Naive thymus-derived CD4-positive, alpha-beta T cell (primary cell): ENCODE data around the gene ZNF709. TPM values are rescaled to one million over a fixed set of nuclear protein-coding genes. Genes with fewer than 3 reads are reported as not detected.
"Not testable (repeated sequence)": the region's sequence is repeated elsewhere in the genome, so short reads cannot be mapped to it uniquely, and the experiment has no call there.

ENCODE experiments used
- ATAC-seq: fragments of 150-1000 bp; cut with Tn5 transposase; 2 replicates; pipeline ENCODE4 v1.10.0; 2021; ENCODE audit warnings: mild to moderate bottlenecking, moderate library complexity
- CTCF ChIA-PET: fragments of 350-600 bp; sonication (Branson Sonifier 250); formaldehyde crosslinking; loops from one replicate; lab custom pipeline; 2021; ENCODE audit warnings: antibody characterized with exemption; lab: Charles Lee
- POLR2A ChIA-PET: fragments of 350-600 bp; sonication (Branson Sonifier 250); formaldehyde crosslinking; loops from one replicate; lab custom pipeline; 2021; ENCODE audit warnings: antibody characterized with exemption, inconsistent platforms; lab: Charles Lee
- DNase-seq, 9 donors: peaks; one replicate each; pipeline versions ENCODE4 v3.0.0 to v3.0.0-alpha.2; 2020 to 2022; ENCODE audit warnings: mixed read lengths in 1 of 9
- H3K27ac ChIP-seq: one replicate; pipeline ENCODE4 v1.7.0; 2013; ENCODE audit warnings: mild to moderate bottlenecking, low read depth, low read length, moderate library complexity
- H3K27me3 ChIP-seq, 2 donors: one replicate each; pipeline ENCODE4 v1.7.0; 2013; ENCODE audit warnings: low read length in 2 of 2, mild to moderate bottlenecking in 2 of 2, moderate library complexity in 2 of 2; ENCODE audit not compliant: control insufficient read depth in 2 of 2, insufficient read depth in 2 of 2
- H3K36me3 ChIP-seq, 3 experiments: 1 replicate in 2 of 3; 2 replicates in 1 of 3; pipeline ENCODE4 v1.7.0; 2013; ENCODE audit warnings: low read length in 3 of 3, mild to moderate bottlenecking in 3 of 3, moderate library complexity in 1 of 3; ENCODE audit not compliant: insufficient read depth in 3 of 3, control insufficient read depth in 2 of 3
- H3K4me1 ChIP-seq, 2 donors: one replicate each; pipeline ENCODE4 v1.7.0; 2013; ENCODE audit warnings: low read length in 2 of 2, mild to moderate bottlenecking in 2 of 2, moderate library complexity in 1 of 2; ENCODE audit not compliant: control insufficient read depth in 2 of 2, insufficient read depth in 2 of 2
- H3K4me3 ChIP-seq: 2 replicates; pipeline ENCODE4 v1.7.0; 2013; ENCODE audit warnings: mild to moderate bottlenecking, low read length
- H3K9me3 ChIP-seq, 3 experiments: 1 replicate in 2 of 3; 2 replicates in 1 of 3; pipeline ENCODE4 v1.7.0; 2013; ENCODE audit warnings: low read length in 3 of 3; ENCODE audit not compliant: control insufficient read depth in 2 of 3
- H3K27ac Mint-ChIP-seq, 9 donors: one replicate each; pipeline ENCODE4 v1.8.0; 2020 to 2022; ENCODE audit warnings: mixed read lengths in 9 of 9, mild to moderate bottlenecking in 8 of 9, moderate library complexity in 5 of 9, inconsistent platforms in 2 of 9
- H3K27me3 Mint-ChIP-seq, 5 donors: one replicate each; pipeline ENCODE4 v1.8.0; 2021 to 2022; ENCODE audit warnings: mixed read lengths in 5 of 5, mild to moderate bottlenecking in 1 of 5
- H3K36me3 Mint-ChIP-seq, 5 donors: one replicate each; pipeline ENCODE4 v1.8.0; 2020 to 2022; ENCODE audit warnings: mixed read lengths in 5 of 5, mild to moderate bottlenecking in 3 of 5, inconsistent platforms in 1 of 5
- H3K4me1 Mint-ChIP-seq, 7 donors: one replicate each; pipeline ENCODE4 v1.8.0; 2020 to 2022; ENCODE audit warnings: mixed read lengths in 7 of 7, mild to moderate bottlenecking in 3 of 7, inconsistent platforms in 1 of 7
- H3K4me3 Mint-ChIP-seq, 10 donors: one replicate each; pipeline ENCODE4 v1.8.0; 2020 to 2022; ENCODE audit warnings: mild to moderate bottlenecking in 10 of 10, mixed read lengths in 10 of 10, moderate library complexity in 6 of 10, inconsistent platforms in 2 of 10
- H3K9me3 Mint-ChIP-seq, 11 donors: one replicate each; pipeline ENCODE4 v1.8.0; 2020 to 2022; ENCODE audit warnings: mixed read lengths in 11 of 11, mild to moderate bottlenecking in 4 of 11, inconsistent platforms in 1 of 11, moderate library complexity in 1 of 11
- intact Hi-C, 2 donors: fragments of 100-400 bp; cut with micrococcal nuclease; formaldehyde crosslinking; loops; one replicate each; pipeline ENCODE4 v1.15.1; 2023
- polyA plus RNA-seq, 2 donors: library from polyadenylated mRNA; unstranded; fragments of 300-500 nt; fragmentation: Illumina TruSeq; gene quantifications; one replicate each; pipeline ENCODE4 v1.2.3, GENCODE V29; 2021
- total RNA-seq, 6 experiments: library from RNA in 5 of 6; stranded (reverse) in 5 of 6; gene quantifications; 1 replicate in 5 of 6; 2 replicates in 1 of 6; pipeline ENCODE4 v1.2.3 and lab custom pipeline; 2021 to 2026

ZNF709 gene
- total and polyA plus RNA-seq, 7 experiments from 2014 or later: 2.0 to 8.0 (median 4.2) TPM

- no peak for ATAC-seq
- no peak overlapping the region for H3K27ac ChIP-seq
- H3K4me1 ChIP-seq: no peaks in the 10 kb centered on the region
- no peak for DNase-seq
- Mint-ChIP-seq H3K27ac (peak overlapping the region in 1 of 9 donors; percentile 23), H3K4me1 (no peaks in the 10 kb centered on the region), H3K36me3 (peaks cover 6 to 28% (median 22%) of the 10 kb centered on the region in 5 donors), H3K4me3 (no peak overlapping the region), H3K27me3 (no peaks in the 10 kb centered on the region), H3K9me3 (peaks cover 0 to 41% (median 22%) of the 10 kb centered on the region in 11 donors)
- no peak overlapping the region for H3K4me3 ChIP-seq
- peaks cover 0 to 16% (median 6%) of the 10 kb centered on the region in 3 experiments for H3K9me3 ChIP-seq
- CTCF ChIA-PET: no interaction called here
- no peaks in the 10 kb centered on the region for H3K27me3 ChIP-seq
- H3K36me3 ChIP-seq: no peaks in the 10 kb centered on the region
- intact Hi-C loops: no loop called here
- POLR2A ChIA-PET: no interaction called here
Measured at GRCh38 chr19:12450844-12451243, 33.8 kb downstream of the ZNF709 start.

DNA sequence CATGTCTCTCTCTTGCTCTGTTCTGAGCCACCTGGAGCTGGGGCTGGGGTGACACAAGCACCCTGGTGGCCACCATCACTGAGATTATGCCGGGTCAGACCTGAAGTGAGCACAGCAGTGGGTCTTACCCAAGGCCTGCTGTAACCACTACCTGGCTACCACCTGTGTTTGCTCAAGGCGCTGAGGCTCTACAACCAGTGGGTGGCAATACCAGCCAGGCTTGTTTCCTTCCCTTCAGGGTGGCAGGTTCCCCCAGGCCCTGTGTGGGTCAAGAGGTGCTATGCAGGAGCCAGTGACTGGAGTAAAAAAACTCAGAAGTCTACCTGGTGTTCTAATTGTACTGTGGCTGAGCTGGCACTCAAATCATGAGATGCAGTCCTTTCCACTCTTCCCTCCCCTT lies 35.8 kb downstream of the ZNF709 start:
- Mint-ChIP-seq H3K4me3 (no peak overlapping the region), H3K27ac (no peak overlapping the region), H3K36me3 (peaks cover 6 to 33% (median 21%) of the 10 kb centered on the region in 5 donors), H3K9me3 (peaks cover 0 to 53% (median 25%) of the 10 kb centered on the region in 11 donors), H3K4me1 (no peaks in the 10 kb centered on the region), H3K27me3 (no peaks in the 10 kb centered on the region)
- no peaks in the 10 kb centered on the region for H3K27me3 ChIP-seq
- intact Hi-C loops: no loop called here
- CTCF ChIA-PET: no interaction called here
- ATAC-seq (no peak), DNase-seq (no peak)
- no peak overlapping the region for H3K27ac ChIP-seq
- H3K36me3 ChIP-seq: no peaks in the 10 kb centered on the region
- POLR2A ChIA-PET: no interaction called here
- no peaks in the 10 kb centered on the region for H3K4me1 ChIP-seq
- H3K4me3 ChIP-seq: no peak overlapping the region
- peaks cover 0 to 16% (median 6%) of the 10 kb centered on the region in 3 experiments for H3K9me3 ChIP-seq

DNA sequence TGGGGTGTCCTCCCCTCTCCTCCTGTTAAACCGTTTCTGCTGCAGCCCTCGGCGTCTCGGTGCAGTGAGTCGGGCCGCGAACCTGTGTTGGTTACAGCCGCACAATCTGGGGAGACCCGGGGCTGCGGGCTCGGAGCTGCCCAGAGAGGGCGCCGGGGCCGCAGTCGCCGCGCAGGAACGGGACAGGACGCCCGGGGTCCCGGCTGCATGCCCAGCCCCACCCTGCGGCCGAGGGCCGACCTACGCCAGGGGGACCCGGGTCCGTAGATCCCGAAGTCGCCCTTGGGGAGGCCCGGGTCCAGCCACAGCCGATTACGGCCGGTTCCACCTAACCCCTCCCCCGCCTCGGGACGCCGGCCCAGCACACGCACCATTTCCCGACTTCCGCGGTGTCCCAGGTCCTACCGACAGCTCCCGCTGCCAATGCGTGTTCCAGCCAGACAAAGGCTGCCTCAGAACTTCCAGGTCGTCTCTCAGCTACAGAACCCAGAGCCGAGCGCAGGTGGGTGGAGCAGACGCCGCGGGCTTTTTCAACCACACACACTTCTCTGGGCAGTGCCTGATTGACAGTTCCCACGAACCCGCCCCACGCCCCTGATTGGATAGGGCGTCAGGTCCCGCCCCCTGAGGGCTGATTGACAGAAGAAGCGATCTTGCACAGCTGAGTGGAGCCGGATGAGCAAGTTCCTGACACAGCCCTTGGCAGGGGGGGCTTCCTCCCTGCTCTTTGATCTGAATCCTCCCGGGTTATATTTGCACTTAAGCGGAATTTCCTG lies 43.9 kb downstream of the ZNF709 start, which contains the start of gene ZNF443:
TSS of gene ZNF443 (minus strand) at position 481 of the 776 bp plus-strand sequence. CDS start at position 374, 107 bp downstream.
- peak within 1 kb of the TSS; percentile 72 for H3K27ac ChIP-seq
- H3K4me3 ChIP-seq: peak within 1 kb of the TSS; percentile 80
- peak within 1 kb of the TSS; percentile 84 to 99 (median 96) for H3K27ac Mint-ChIP-seq
- H3K27me3 ChIP-seq: no peaks in the 10 kb centered on the region
- peaks cover 5 to 39% (median 14%) of the 10 kb centered on the region in 11 donors for H3K9me3 Mint-ChIP-seq
- H3K4me1 ChIP-seq: no peaks in the 10 kb centered on the region
- H3K4me1 Mint-ChIP-seq: peaks cover 12 to 34% (median 24%) of the 10 kb centered on the region in 7 donors
- POLR2A ChIA-PET: interaction anchor here (1.0 to 1.5 kb wide), 3 partner anchors 44 to 110 kb away, joined by 3 to 6 read pairs (median 4); partner anchors contain the start of genes ZNF563, ZNF564 and ZNF709
- H3K4me3 Mint-ChIP-seq: peak within 1 kb of the TSS; percentile 97 to 100 (median 100)
- no peaks in the 10 kb centered on the region for H3K9me3 ChIP-seq
- H3K36me3 Mint-ChIP-seq: peaks cover 5 to 20% (median 13%) of the 10 kb centered on the region in 5 donors
- ATAC-seq: peak; percentile 99
- H3K36me3 ChIP-seq: peaks cover 0 to 4% (median 0%) of the 10 kb centered on the region in 3 experiments
- peak; percentile 93 to 99 (median 98) for DNase-seq
- intact Hi-C loops: loop anchor here (1.0 to 5.0 kb wide), 10 partner anchors 40 to 278 kb away; partner anchors contain the start of genes ZNF44 (in 2 of the 2), ZNF563 (in 2 of the 2), ZNF564 (in 2 of the 2) and ZNF709 (in 2 of the 2)
- H3K27me3 Mint-ChIP-seq: no peaks in the 10 kb centered on the region
- CTCF ChIA-PET: interaction anchor here (0.6 kb wide), 1 partner anchor 57 kb away, joined by 6 read pairs; no protein-coding TSS in a partner anchor

- H3K36me3 ChIP-seq, CTCF ChIA-PET, H3K9me3 ChIP-seq, H3K27me3 Mint-ChIP-seq, H3K27me3 ChIP-seq, H3K4me1 ChIP-seq: not testable (repeated sequence)
- peak overlapping the region; percentile 72 for H3K27ac ChIP-seq
- DNase-seq: peak in 8 of 9 donors; percentile 6 to 65 (median 21)
- Mint-ChIP-seq H3K4me3 (peak overlapping the region; percentile 85 to 100 (median 98)), H3K9me3 (peaks cover 6 to 42% (median 17%) of the 10 kb centered on the region in 11 donors), H3K27ac (peak overlapping the region in 7 of 9 donors; percentile 65 to 93 (median 81)), H3K4me1 (peaks cover 12 to 34% (median 25%) of the 10 kb centered on the region in 7 donors), H3K36me3 (peaks cover 10 to 25% (median 17%) of the 10 kb centered on the region in 5 donors)
- intact Hi-C loops: loop anchor here (1.0 to 5.0 kb wide), 8 partner anchors 39 to 277 kb away; partner anchors contain the start of genes ZNF563 (in 2 of the 2), ZNF799 (in 2 of the 2), ZNF136 (in 1 of the 2) and ZNF44 (in 1 of the 2)
- H3K4me3 ChIP-seq: peak overlapping the region; percentile 80
- peak; percentile 4 for ATAC-seq
- POLR2A ChIA-PET: interaction anchor here (1.2 to 1.5 kb wide), 2 partner anchors 45 to 111 kb away, joined by 3 to 4 read pairs; partner anchors contain the start of genes ZNF564 and ZNF709
Measured at GRCh38 chr19:12439686-12440540, 44.7 kb downstream of the ZNF709 start.

- CTCF ChIA-PET, ATAC-seq, H3K4me1 Mint-ChIP-seq, H3K27ac Mint-ChIP-seq, POLR2A ChIA-PET, H3K27me3 Mint-ChIP-seq, H3K27ac ChIP-seq, H3K4me1 ChIP-seq, DNase-seq, intact Hi-C loops, H3K4me3 ChIP-seq, H3K27me3 ChIP-seq, H3K4me3 Mint-ChIP-seq: not testable (repeated sequence)
- Mint-ChIP-seq H3K9me3 (peaks cover 14 to 69% (median 48%) of the 10 kb centered on the region in 11 donors), H3K36me3 (peaks cover 32 to 71% (median 67%) of the 10 kb centered on the region in 5 donors)
- Histone ChIP-seq H3K36me3 (peaks cover 0 to 20% (median 9%) of the 10 kb centered on the region in 3 experiments), H3K9me3 (peaks cover 0 to 14% (median 0%) of the 10 kb centered on the region in 3 experiments)
Measured at GRCh38 chr19:12430726-12431299, 53.8 kb downstream of the ZNF709 start.
